ENCODE measurements around the gene POU2F1.

The POU2F1 gene

GRCh38 chr1:167273027-167273800, 52.5 kb downstream of the POU2F1 start:
- no peak for DNase-seq

GRCh38 chr1:167274061-167274460, 53.4 kb downstream of the POU2F1 start:
- no peak for DNase-seq

- no peak for DNase-seq
Measured at GRCh38 chr1:167276969-167277368, 56.3 kb downstream of the POU2F1 start.

GRCh38 chr1:167278497-167278896, 57.8 kb downstream of the POU2F1 start:
- DNase-seq, result no peak

GRCh38 chr1:167280912-167281311, 60.2 kb downstream of the POU2F1 start:
- DNase-seq, result no peak

- no peak for DNase-seq
Measured at GRCh38 chr1:167288390-167289074, 67.8 kb downstream of the POU2F1 start.

- no peak for DNase-seq
Measured at GRCh38 chr1:167289075-167289442, 68.4 kb downstream of the POU2F1 start.

- DNase-seq, result no peak
Measured at GRCh38 chr1:167289966-167290365, 69.3 kb downstream of the POU2F1 start.

GRCh38 chr1:167291539-167292185, 71.0 kb downstream of the POU2F1 start:
- DNase-seq, result no peak

- DNase-seq, result no peak
Measured at GRCh38 chr1:167292216-167292615, 71.5 kb downstream of the POU2F1 start.

- DNase-seq, result no peak
Measured at GRCh38 chr1:167293057-167293456, 72.4 kb downstream of the POU2F1 start.

GRCh38 chr1:167294528-167294927, 73.8 kb downstream of the POU2F1 start:
- DNase-seq, result no peak

- no peak for DNase-seq
Measured at GRCh38 chr1:167297222-167298214, 76.8 kb downstream of the POU2F1 start.

GRCh38 chr1:167298325-167298724, 77.6 kb downstream of the POU2F1 start:
- DNase-seq, result no peak

GRCh38 chr1:167301355-167301754, 80.7 kb downstream of the POU2F1 start:
- DNase-seq, result no peak

- DNase-seq, result no peak
Measured at GRCh38 chr1:167304165-167304564, 83.5 kb downstream of the POU2F1 start.

GRCh38 chr1:167305059-167305705, 84.5 kb downstream of the POU2F1 start:
- no peak for DNase-seq

GRCh38 chr1:167305706-167306277, 85.1 kb downstream of the POU2F1 start:
- DNase-seq, result no peak

- no peak for DNase-seq
Measured at GRCh38 chr1:167310732-167311131, 90.0 kb downstream of the POU2F1 start.

- DNase-seq, result no peak
Measured at GRCh38 chr1:167312871-167313270, 92.2 kb downstream of the POU2F1 start.

- DNase-seq, result no peak
Measured at GRCh38 chr1:167314671-167315070, 94.0 kb downstream of the POU2F1 start.

- no peak for DNase-seq
Measured at GRCh38 chr1:167317463-167317862, 96.8 kb downstream of the POU2F1 start.

All from NCI-H2227 treated with DMSO at 0.1 percent for 48 hours (cell line).